NCI-H446 (cell line): Measurements from ENCODE around the gene CYP1A2.
"Not testable (repeated sequence)": the region's sequence is repeated elsewhere in the genome, so short reads cannot be mapped to it uniquely, and the experiment has no call there.

ENCODE experiments used
- DNase-seq, 2 experiments: peaks; one replicate each; lab custom pipeline; 2025; lab: John Stamatoyannopoulos, UW

The CYP1A2 gene, protein sequence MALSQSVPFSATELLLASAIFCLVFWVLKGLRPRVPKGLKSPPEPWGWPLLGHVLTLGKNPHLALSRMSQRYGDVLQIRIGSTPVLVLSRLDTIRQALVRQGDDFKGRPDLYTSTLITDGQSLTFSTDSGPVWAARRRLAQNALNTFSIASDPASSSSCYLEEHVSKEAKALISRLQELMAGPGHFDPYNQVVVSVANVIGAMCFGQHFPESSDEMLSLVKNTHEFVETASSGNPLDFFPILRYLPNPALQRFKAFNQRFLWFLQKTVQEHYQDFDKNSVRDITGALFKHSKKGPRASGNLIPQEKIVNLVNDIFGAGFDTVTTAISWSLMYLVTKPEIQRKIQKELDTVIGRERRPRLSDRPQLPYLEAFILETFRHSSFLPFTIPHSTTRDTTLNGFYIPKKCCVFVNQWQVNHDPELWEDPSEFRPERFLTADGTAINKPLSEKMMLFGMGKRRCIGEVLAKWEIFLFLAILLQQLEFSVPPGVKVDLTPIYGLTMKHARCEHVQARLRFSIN

DNA sequence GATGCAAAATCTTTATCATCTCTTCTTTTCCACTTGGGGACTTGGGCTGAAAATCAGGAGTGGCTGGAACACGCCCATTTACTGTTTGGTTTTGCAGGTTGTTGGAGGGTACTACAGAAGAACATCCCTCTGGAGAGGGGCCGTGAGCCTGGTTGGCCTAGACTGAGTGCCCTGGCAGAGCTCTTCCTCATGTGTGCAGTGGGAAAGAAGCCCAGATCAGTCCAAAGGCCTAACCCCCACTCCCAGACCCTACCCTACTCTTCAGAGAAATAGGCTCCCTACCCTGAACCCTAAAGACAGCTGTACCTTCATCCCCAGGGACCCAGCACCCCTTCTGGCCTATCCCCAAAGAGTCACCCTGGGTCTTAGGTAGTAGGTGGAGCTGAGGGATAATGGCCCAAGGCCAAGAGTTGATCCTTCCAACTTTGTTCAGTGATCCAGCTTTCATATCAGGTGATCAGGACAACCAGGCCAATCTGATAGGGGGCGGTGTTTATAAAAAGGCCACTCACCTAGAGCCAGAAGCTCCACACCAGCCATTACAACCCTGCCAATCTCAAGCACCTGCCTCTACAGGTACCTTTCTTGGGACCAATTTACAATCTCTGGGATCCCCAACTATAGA, at the start of gene CYP1A2:
TSS of gene CYP1A2 (plus strand) at position 524 of the 625 bp plus-strand sequence. CDS start 894 bp downstream, outside the sequence.
- no peak for DNase-seq

DNA sequence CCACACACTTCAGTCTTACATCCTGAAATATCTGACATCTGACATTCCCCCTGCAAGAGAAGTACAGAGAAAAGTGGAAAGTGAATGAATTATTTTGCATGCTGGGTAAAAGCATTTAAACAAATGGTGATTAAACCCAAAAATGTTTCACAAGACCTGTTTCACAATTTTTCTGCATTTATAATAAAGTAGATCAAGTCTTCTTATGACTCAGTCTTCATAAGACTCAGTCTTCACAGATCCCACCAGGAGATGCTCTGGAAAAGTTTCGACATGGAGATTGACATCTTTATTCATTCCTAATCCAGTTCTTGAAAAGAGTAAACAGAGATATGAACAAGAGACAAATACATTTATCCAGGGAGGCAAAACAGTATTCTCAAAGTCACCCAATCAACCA, 39.6 kb upstream of the CYP1A2 start:
- DNase-seq, result no peak

DNA sequence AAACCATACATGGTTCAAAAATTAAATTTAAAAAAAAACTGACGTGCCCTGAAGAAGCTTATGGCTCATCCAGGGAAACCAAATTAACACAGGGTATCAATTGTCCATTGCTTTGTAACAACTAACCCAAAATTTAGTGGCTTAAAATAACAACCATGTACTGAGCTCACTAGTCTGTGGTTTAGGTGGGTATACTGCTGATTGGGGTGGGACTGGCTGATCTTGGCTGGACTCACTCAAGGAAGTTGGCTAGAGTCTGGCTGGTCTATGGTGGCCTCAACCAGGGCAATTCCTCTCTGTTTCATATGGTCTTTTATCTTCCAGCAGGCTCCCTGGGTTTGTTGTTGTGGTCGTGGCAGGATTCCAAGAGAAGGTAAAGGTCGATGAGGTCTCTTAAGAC, 38.8 kb upstream of the CYP1A2 start:
- DNase-seq, result no peak

DNA sequence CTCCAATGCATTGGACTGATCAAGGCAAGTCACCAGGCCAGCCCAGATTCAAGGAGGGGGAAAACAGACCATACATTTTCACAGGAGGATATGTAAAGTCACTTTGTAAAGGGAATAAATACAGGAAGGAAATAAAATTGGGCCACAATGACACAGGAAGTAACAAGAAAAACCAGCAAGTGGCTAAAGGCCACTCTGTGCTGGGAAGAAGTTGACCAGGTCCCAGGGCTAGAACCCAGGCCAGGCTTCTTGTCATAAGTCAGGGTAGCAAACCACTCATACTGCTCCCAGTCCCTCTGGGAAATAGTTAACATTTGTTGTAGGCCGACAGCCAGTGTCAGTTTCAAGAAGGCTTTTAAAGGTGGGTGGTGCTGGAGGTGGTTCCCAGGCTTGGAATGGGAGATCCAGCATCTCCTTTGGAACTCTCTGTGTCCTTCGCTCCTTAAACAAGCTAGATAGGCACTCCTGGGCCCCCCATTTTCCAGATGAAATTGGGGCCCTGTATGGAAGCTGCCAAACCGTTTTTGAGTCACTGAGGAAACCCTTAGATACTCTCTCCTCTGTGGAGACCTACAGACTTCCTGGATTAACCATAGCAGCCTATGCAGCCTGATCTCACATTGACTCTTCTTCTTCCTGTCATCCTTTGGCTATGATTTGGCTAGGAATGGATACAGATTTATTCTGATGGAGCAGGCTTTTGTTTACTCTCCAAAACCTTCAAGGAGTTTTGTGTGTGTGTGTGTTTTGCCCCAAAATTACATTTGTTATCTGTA, 38.1 kb upstream of the CYP1A2 start:
- no peak for DNase-seq

DNA sequence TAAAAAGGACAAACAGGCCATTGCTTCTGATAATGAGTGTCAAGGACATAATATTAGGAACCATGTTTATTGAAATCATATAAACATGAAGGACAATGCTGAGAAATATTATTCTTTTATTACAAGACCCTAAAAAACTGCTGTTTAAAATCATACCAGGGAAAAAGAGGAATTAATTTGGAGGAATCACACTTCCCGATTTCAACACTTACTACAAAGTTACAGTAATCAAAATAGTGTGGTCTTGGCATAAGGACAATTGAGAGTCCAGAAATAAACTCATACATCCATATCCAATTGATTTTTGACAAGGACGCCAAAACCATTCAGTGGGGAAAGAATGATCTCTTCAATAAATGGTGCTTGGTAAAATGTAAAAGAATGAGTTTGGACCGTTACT, 36.3 kb upstream of the CYP1A2 start:
- DNase-seq, result no peak

DNA sequence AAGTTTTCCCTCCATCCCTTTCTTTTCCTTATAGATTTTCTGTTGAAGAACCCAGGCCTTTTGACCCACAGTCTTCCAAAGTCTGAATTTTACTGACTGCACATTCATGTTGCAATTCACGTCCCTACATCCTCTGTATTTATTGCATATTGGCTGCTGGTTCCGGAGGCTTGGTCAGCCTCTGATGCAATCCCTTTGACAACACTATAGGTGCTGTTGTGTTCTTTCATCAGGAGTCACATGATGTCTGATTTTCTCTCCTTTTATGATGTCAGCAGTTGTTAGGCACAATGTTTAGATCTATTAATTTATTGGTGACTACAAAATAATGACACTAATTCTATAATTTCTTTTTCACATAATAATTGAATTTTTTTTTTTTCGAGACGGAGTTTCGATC, 32.0 kb upstream of the CYP1A2 start:
- DNase-seq, result no peak

DNA sequence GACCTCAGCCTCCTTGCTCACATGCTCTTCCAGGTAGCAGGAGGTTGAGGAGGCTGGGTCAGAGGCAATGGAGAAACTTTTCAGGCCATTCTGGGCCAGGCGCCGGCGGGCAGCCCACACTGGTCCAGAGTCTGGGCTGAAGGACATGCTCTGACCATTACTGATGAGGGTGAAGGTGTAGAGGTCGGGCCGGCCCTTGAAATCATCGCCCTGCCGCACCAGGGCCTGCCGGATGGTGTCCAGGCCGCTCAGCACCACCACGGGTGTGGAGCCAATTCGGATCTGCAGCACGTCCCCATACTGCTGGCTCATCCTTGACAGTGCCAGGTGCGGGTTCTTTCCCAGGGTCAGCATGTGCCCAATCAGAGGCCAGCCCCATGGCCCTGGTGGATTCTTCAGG, 26.1 kb upstream of the CYP1A2 start:
- no peak for DNase-seq

DNA sequence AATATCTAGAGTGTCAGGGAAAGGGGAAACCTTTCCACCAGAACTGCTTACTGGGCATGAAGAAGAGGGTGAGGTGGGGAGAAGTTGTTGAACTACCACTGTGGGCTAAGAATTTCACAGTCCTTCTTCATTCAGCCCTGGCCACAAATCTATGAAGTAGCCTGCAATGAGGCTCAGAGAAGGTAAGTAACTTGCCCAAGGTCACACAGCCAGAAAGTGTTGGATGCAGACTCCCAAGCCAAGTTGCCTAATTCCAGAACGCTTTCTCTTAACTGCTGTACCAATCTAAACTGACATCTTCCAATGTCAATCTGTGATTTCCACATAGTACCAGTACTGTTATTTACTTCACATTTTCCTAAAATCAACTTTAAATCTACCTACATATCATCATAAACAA, 25.5 kb upstream of the CYP1A2 start:
- DNase-seq, result no peak

DNA sequence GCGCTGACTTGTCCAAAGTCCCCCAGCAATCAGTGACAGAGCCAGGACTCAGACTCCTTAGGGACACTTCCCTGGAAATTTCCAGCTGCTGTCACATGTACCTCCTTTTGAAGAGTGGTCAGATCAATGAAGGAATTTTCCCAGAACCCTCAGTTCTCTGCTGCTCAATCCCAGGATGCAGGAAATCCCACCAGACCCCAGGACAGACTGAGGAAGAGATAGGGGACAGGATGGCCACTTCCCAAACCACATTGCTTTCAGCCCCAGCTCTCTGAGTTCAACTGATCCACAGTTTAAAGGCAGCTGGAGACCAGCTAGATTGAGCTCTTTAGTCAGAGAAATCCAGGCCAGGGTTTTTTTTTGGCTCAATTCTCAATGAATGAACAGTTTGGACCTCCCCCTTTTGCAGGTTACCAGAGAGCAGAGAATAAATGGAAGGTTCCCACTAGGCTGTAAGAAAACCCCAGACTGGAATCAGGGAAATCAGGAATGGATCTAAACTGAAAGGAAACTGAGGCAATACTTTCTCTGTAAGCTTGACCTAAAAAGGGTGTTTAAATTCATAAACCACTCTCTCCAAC, 24.8 kb upstream of the CYP1A2 start:
- DNase-seq, result peak; percentile 12 to 24

DNA sequence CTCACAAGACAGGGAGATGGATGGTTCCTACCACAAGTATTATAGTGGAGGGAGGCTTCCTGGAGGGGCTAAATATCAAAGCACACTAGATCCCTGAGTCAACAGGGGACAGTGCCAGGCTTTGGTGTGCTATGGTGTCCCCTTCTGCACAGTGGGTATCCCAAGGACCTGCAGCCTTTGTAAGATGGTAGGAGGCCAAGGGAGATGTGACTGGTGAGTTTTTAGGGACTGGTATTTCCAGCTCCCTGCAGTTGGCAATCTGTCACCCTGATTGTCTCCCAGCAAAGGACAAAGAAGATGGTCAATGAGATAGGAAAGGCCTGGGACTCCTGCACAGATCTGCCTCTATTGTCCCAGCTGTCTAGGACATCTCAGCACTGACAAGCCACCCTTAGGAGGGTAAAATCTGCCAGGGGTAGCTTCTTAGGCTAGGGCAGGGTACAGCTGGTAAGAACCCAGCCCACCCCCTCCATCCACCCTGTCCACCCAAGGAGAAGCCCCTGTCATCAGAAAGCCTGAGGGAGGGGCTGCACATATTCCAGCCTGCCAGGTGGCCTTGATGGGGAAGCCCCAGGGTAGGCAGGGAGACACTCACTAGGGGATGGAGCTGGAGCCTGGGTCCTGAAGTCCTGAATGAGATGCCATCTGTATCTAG, 23.9 kb upstream of the CYP1A2 start:
- no peak for DNase-seq

DNA sequence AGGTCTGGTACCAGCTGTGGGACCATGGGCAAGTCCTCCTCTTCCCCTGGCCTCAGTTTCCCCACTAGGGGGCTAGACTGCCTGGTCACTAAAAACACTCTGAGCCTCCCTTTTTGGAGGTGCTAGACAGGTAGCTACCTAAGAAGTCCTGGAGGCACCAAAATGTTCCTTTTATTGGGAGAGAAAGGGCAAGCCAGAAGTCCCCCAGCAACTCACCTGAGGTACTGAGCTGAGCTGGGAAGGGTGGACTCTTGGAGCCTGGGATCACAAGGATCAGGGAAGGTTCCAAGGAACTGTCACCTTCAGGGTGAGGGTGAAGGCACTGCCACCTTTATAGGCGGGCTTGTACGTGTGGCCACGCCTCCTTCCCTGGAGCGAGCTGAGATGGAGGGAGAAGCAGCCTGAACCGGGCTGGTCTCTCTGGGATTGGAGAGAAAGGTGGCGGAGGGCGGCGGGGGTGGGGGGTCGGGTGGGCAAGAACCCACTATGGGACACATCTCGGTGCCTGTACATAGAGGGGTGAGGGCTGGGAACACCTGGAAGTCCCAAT, 23.3 kb upstream of the CYP1A2 start, which contains the start of gene CYP1A1:
TSS of gene CYP1A1 (minus strand) at position 304 of the 550 bp plus-strand sequence. CDS start 2,431 bp downstream, outside the sequence.
- DNase-seq, result no peak

DNA sequence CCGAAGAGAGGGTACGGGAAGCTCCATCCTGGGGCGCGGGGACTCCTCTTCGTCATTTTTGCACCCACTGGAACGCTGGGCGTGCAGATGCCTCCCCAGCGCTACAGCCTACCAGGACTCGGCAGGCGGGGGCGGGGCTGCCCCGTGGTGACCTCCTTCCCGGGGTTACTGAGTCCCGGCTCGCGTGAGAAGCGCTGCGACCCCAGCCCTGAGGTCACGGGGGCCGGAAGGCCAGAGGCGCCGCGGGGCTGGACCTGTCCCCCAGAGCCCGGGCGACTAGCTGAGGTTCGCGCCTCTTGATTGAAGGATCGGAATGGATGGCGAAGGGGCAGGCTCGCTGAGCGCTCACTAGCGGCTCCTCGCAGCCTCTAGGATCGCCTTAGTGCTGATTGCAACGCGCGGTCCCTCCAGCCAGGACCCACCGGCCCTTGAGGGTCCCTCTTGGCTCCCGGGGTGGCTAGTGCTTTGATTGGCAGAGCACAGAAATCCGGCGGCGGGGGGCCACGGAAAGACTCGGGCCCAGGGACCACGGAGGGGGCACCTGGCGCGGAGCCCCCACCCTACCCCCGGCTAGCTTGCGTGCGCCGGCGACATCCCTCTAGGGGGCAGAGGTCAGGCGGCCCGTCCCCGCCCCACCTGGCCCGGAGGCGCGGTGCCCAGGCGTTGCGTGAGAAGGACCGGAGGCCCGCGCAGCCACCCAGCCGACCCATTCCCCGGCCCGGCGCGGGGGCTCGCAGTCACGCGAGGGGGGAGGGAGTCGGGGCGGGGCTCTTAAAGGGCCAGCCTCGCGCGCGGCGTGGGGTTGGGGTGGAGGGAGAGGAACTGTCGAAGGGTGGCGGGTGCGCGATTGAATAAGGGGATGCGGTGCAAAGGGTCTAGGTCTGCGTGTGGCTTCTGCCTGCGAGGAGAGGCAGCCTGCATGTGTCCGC, 22.5 kb upstream of the CYP1A2 start:
- DNase-seq, result no peak

DNA sequence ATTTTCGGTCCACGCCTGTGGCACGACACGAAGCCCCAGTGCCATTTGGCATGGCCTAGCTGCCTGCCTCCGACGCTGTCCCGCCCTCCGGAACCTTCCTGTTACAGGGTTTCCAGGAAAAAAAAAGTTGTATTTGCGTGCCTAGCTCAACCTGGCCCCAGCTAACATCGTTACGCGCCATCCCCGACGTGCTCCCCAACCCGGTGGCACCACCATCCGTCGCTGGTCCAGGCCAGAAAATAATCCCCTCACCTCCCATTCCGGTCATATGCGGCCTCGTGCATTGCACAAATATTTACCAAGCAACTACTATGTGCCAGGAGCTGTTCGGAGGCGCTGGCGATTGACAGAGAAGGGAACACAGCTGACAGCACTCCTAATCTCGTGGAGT, 21.9 kb upstream of the CYP1A2 start:
- DNase-seq, result no peak

DNA sequence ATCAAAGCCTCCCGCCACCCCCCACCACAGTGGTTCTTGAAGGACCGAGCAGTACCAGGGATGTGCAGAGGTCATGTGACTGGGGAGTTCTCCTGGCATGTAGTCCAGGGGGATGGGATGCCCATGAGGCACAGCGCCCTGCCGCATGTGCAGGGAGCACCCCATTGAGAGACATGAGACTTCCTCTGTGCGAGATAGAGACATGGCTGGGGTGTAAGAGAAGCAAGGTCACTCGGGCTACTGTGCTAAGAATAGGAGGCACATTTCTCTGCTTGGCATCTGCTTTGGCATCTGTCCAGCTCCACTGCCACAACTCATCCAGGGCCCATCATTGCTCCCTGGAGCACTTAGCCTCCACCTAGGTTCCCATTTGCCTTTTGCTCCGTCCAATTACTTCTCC, 20.9 kb upstream of the CYP1A2 start:
- DNase-seq, result peak in 1 of 2 experiments; percentile 2

DNA sequence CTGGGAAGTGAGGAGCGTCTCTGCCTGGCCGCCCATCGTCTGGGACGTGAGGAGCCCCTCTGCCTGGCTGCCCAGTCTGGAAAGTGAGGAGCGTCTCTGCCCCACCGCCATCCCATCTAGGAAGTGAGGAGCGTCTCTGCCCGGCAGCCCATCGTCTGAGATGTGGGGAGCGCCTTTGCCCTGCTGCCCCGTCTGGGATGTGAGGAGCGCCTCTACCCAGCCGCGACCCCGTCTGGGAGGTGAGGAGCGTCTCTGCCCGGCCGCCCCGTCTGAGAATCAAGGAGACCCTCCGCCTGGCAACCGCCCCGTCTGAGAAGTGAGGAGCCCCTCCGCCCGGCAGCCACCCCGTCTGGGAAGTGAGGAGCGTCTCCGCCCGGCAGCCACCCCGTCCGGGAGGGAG, 19.9 kb upstream of the CYP1A2 start:
- not testable (repeated sequence) for DNase-seq

DNA sequence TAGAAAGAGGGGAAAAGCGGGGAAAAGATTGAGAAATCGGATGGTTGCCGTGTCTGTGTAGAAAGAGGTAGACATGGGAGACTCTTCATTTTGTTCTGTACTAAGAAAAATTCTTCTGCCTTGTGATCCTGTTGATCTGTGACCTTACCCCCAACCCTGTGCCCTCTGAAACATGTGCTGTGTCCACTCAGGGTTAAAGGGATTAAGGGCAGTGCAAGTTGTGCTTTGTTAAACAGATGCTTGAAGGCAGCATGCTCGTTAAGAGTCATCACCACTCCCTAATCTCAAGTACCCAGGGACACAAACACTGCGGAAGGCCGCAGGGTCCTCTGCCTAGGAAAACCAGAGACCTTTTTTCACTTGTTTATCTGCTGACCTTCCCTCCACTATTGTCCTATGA, 19.3 kb upstream of the CYP1A2 start:
- DNase-seq, result not testable (repeated sequence)

DNA sequence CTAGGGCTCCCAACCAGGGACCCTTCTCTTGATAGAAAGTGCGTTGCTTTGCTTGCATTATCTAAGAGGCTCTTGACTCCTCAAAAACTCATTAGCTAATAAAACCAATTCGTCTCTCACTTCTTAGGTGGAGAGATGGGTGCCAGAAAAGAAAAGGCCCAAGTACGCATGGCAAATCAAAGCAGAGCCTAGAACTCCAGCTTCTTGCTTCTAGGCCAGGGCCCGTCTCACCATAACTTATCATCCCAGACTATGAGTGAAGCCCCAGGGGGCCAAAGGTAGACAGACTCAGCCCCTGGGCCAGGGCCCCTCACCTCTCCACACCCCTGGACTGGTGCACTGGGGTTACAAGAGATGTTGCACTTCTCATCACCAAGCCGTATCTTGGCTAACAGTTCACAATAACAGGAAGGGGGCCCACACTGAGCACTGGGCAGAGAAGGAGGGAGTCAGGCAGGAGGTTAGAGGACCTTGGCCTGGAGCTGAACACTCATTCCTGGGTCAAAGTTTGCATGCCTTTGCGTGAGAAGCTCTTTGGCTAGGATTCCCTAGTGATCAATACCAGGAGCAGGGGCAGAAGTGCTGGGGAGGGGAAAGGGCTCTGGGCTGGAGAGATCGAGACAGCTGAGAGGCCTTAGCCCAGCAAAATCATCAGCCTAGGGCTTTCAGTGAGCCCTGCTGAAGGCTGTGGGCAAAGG, 17.9 kb upstream of the CYP1A2 start:
- no peak for DNase-seq

DNA sequence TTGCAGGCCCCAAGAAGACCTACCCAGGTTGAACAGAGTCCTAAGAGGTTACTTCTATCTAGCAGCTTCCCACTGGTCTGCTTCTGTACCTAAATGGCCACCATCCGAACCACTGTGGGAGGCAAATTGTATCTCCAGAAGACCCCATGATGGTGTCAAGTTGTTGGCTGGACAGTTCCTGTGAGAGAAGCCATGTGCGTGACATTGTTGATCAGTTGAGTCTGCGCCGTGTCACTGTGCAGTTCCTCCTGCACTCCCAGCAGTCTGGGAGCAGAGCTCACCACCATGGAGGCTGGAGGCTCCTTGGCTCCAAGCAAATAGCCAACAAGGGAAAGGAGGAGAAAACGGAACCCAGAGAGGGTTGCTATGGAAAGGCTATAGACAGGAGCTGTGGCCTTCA, 15.8 kb upstream of the CYP1A2 start:
- DNase-seq, result no peak

DNA sequence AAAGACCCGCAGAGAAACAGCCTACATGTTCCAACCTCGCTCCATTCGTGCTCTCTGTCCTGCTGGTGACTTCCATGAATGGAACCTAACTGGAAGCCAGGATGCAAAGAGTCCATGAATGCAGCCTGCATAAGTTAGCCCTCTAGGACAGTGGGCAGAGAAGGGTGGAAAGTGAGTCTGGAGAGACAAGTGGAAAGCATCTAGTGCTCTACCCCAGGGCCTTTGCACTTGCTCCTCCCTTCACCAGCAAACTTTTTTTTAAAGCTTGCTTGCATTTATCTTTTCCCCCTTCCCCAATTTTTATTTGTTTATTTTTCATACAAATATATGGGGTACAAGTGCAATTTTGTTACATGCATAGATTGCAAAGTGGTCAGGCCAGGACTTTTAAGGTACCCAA, 15.4 kb upstream of the CYP1A2 start:
- DNase-seq, result no peak

DNA sequence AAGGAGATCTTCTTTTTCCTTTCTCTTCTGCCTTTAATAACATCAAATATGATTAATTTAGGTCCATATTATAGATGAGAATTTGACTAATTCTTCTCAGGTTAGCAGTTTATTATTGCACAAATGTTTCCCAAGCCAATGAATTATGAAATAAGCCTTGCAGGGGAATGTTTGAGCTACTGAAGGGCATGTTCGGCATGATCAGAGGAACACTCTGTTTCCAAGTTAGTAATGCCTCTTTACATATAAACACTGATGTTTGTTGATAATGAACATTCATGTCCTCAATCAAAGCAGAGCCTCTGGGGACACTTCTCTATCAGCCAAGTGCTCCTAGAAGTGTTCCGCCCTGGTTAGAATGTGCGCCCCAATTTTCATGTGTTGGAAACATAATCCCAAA, 13.3 kb upstream of the CYP1A2 start:
- no peak for DNase-seq
